Gastrocnemius medialis (tissue), 4 donors: ENCODE results near the gene NFATC3. TPM values are rescaled to one million over a fixed set of nuclear protein-coding genes. Genes with fewer than 3 reads are reported as not detected.

Experiments
- ATAC-seq, 2 donors: fragments of 150-250 bp; one replicate each; pipeline ENCODE4 v1.9.1; 2016
- DNase-seq, 2 donors: peaks; one replicate each; pipeline ENCODE4 v3.0.0-alpha.2; 2019
- H3K27ac ChIP-seq, 4 donors: fragments of 200-600 bp; sonication (generic); 1 replicate in 1 of 4; 2 replicates in 3 of 4; pipeline ENCODE4 v1.5.1; 2016 to 2018; ENCODE audit warnings: mild to moderate bottlenecking in 2 of 4, moderate library complexity in 1 of 4
- H3K27me3 ChIP-seq, 3 donors: fragments of 200-600 bp; sonication (generic) in 2 of 3; 1 replicate in 1 of 3; 2 replicates in 2 of 3; pipeline versions ENCODE4 v1.5.1 to v1.6.0; 2016 to 2019; ENCODE audit warnings: mild to moderate bottlenecking in 1 of 3, moderate library complexity in 1 of 3
- H3K36me3 ChIP-seq, 2 donors: fragments of 200-600 bp; sonication (generic) in 1 of 2; one replicate each; pipeline ENCODE4 v1.5.1; 2017 to 2018
- H3K4me1 ChIP-seq, 2 donors: fragments of 200-600 bp; sonication (generic) in 1 of 2; one replicate each; pipeline ENCODE4 v1.5.1; 2016 to 2017; ENCODE audit warnings: mild to moderate bottlenecking in 2 of 2
- H3K4me3 ChIP-seq, 4 donors: fragments of 200-600 bp; sonication (generic) in 3 of 4; 1 replicate in 1 of 4; 2 replicates in 3 of 4; pipeline ENCODE4 v1.5.1; 2016 to 2019; ENCODE audit warnings: mild to moderate bottlenecking in 2 of 4
- H3K9me3 ChIP-seq, 3 donors: fragments of 200-600 bp; sonication (generic) in 2 of 3; 1 replicate in 1 of 3; 2 replicates in 2 of 3; pipeline ENCODE4 v1.5.1; 2016 to 2019
- CTCF ChIP-seq, 5 experiments: fragments of 450-650 bp in 3 of 5; fragments of 200-600 bp in 2 of 5; sonication (generic) in 2 of 5; IDR thresholded peaks in 4 of 5; conservative IDR thresholded peaks in 1 of 5; 1 replicate in 4 of 5; 2 replicates in 1 of 5; pipeline ENCODE4 v1.5.1; 2016 to 2019; ENCODE audit warnings: antibody characterized with exemption in 5 of 5, mild to moderate bottlenecking in 3 of 5, moderate library complexity in 3 of 5
- POLR2A ChIP-seq, 2 donors: fragments of 450-650 bp; IDR thresholded peaks; one replicate each; pipeline ENCODE4 v1.6.1; 2017; ENCODE audit warnings: antibody characterized with exemption in 2 of 2, mild to moderate bottlenecking in 2 of 2, moderate library complexity in 2 of 2
- in situ Hi-C, 4 donors: fragments of 200-750 bp; cut with MboI; loops; one replicate each; pipeline versions ENCODE4 v1.15.0 to v1.8.0; 2017; ENCODE audit warnings: low sequenced_read_pairs in 4 of 4
- intact Hi-C: fragments of 100-400 bp; cut with DNase I; formaldehyde crosslinking; loops from one replicate; pipeline ENCODE4 v1.15.1; 2023; ENCODE audit warnings: low total_unique reads
- total RNA-seq, 4 donors: library from RNA; depleted of rRNA; stranded (reverse); fragments of >200 nt; gene quantifications; one replicate each; pipeline versions ENCODE4 v1.1.0 to v1.2.3, GENCODE V29; 2016

The NFATC3 gene
- total RNA-seq, 4 donors from 2014 or later = 47.9 to 72.7 (median 70.7) TPM

- intact Hi-C loops = no loop called here
- in situ Hi-C loops = loop anchor here in 2 of 4 donors (25.0 kb wide), 1 partner anchor 251 kb away; no protein-coding TSS in a partner anchor
- Histone ChIP-seq H3K4me1 (peaks cover 69 to 71% of the 10 kb centered on the region in 2 donors), H3K27ac (peak overlapping the region; percentile 92 to 99 (median 97)), H3K9me3 (no peaks in the 10 kb centered on the region), H3K4me3 (peak overlapping the region; percentile 73 to 96 (median 84)), H3K36me3 (no peaks in the 10 kb centered on the region), H3K27me3 (no peaks in the 10 kb centered on the region)
- ATAC-seq (peak; percentile 32 to 37), DNase-seq (no peak)
- no peak for TF ChIP-seq CTCF (IDR thresholded peaks at IDR 0.05 in 4 of 5, conservative IDR thresholded peaks at IDR 0.05 in 1 of 5)
- peak; percentile 22 to 57 for TF ChIP-seq POLR2A (IDR thresholded peaks at IDR 0.05)
Observed at GRCh38 chr16:68086336-68086841, 1.2 kb downstream of the NFATC3 start.

- intact Hi-C loops = no loop called here
- peaks cover 68 to 70% of the 10 kb centered on the region in 2 donors for H3K4me1 ChIP-seq
- no peaks in the 10 kb centered on the region for H3K27me3 ChIP-seq
- ATAC-seq (no peak), DNase-seq (no peak)
- H3K4me3 ChIP-seq = peak overlapping the region; percentile 73 to 96 (median 84)
- peak overlapping the region; percentile 92 to 99 (median 97) for H3K27ac ChIP-seq
- H3K9me3 ChIP-seq = no peaks in the 10 kb centered on the region
- in situ Hi-C loops = loop anchor here in 2 of 4 donors (25.0 kb wide), 1 partner anchor 250 kb away; no protein-coding TSS in a partner anchor
- H3K36me3 ChIP-seq = no peaks in the 10 kb centered on the region
- TF ChIP-seq CTCF (IDR thresholded peaks at IDR 0.05 in 4 of 5, conservative IDR thresholded peaks at IDR 0.05 in 1 of 5) = no peak
- TF ChIP-seq POLR2A (IDR thresholded peaks at IDR 0.05) = no peak
Observed at GRCh38 chr16:68086860-68087268, 1.7 kb downstream of the NFATC3 start.

- Histone ChIP-seq H3K36me3 (no peaks in the 10 kb centered on the region), H3K4me1 (peaks cover 70 to 72% of the 10 kb centered on the region in 2 donors), H3K27me3 (no peaks in the 10 kb centered on the region), H3K27ac (peak overlapping the region; percentile 92 to 99 (median 97)), H3K4me3 (peak overlapping the region; percentile 73 to 96 (median 84)), H3K9me3 (no peaks in the 10 kb centered on the region)
- intact Hi-C loops (no loop called here), in situ Hi-C loops (loop anchor here in 2 of 4 donors (25.0 kb wide), 1 partner anchor 250 kb away; no protein-coding TSS in a partner anchor)
- ATAC-seq (no peak), DNase-seq (no peak)
- TF ChIP-seq POLR2A (IDR thresholded peaks at IDR 0.05) (no peak), CTCF (IDR thresholded peaks at IDR 0.05 in 4 of 5, conservative IDR thresholded peaks at IDR 0.05 in 1 of 5) (no peak)
Observed at GRCh38 chr16:68087688-68088087, 2.5 kb downstream of the NFATC3 start.

GRCh38 chr16:68088130-68088972, 3.2 kb downstream of the NFATC3 start:
- Histone ChIP-seq H3K36me3 (no peaks in the 10 kb centered on the region), H3K27ac (peak overlapping the region; percentile 92 to 99 (median 97)), H3K9me3 (no peaks in the 10 kb centered on the region), H3K4me1 (peaks cover 71 to 75% of the 10 kb centered on the region in 2 donors), H3K27me3 (no peaks in the 10 kb centered on the region), H3K4me3 (peak overlapping the region; percentile 9 to 96 (median 83))
- DNase-seq (no peak), ATAC-seq (no peak)
- TF ChIP-seq CTCF (IDR thresholded peaks at IDR 0.05 in 4 of 5, conservative IDR thresholded peaks at IDR 0.05 in 1 of 5) (no peak), POLR2A (IDR thresholded peaks at IDR 0.05) (no peak)
- in situ Hi-C loops (loop anchor here in 2 of 4 donors (25.0 kb wide), 1 partner anchor 249 kb away; no protein-coding TSS in a partner anchor), intact Hi-C loops (no loop called here)
